Fibroblast of skin of left quadriceps (primary cell): ENCODE results near the gene BICD2.

Experiments
- DNase-seq, 2 experiments: peaks; one replicate each; pipeline ENCODE4 v3.0.0-alpha.2; 2013; ENCODE audit warnings: low read depth in 2 of 2

BICD2 gene

DNA sequence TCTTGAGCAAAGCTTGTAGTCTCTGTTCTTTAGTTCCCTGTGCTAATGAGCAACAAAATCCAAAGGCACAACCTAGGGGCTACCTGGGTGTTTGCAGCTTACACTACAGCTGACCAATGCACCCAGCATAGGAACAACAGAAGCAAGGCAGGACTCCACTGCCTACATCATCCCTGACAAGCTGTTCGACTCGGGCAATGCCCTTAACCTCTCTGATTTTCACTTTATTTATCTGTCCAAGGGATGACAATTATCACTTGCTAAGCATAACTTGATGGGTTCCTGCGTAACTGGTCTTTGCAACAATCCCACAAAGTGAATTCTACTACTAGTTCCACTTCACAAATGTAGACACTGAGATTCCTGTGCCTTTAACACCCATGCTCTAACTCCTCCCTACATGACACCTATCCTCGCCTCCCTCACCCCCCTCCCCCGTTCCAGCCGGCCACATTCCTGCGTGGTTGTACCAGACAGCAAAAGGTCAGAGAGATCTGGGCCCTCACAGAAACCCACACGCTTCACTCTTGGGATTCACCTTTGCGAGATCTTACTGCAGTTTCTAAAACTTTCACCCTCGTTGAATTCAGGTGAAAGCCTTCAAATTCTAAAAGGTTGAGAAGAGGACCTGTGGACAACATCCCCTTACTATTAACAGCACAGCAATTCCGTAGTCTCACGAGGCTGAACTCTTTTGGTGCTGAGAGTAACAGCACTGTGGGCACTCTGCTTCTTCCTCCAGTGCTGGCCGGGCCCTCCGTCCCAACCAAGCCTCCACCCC is 95.7 kb downstream of the BICD2 start:
- no peak for DNase-seq

DNA sequence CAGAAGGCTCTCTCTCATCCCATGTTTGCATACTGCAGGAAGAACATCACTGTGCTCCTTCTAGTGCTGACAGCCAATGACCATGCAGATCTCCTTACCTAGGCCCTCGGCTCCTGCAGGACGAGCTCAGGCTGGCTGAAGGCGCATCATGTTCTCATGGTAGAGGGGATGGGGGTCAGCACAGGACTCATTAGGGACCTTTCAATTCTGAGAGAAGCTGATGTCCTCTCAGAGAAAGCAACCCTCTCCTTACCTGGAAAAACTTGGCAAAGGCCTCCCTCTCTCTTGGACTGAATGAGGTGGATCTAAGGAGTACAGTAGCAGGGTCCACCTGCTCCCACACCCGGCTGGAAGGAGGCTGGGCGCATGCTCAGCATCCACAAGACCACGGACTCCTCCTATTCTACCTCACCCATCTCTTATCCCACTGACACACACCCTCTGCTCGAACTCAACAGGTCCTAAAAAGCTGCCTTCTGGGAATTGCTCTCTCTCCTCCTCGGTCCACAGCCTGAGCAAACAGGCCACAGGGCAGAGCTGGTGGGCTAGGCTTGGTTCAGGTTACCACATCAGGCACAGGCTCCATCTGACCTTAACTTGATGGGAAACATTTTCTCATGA is 97.6 kb downstream of the BICD2 start:
- DNase-seq: no peak

DNA sequence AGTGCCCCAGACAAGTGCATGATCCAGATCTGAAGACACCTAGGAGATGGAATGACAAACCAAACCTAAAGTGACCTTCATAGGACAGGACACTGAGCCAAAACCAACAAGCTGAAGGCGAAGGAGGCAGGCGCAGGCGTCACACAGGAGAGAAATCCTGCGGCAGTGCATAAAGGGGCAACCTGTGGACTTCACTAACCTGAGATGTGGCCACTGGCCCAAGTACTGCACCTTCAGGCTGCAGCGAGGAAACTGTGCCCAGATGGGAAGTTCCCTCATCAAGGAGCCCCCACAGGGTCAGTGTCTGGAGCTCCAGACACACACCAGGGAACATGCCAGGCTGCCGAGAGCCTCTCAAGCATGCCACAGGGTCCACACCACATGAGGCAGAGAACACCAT is 98.4 kb downstream of the BICD2 start:
- no peak for DNase-seq

DNA sequence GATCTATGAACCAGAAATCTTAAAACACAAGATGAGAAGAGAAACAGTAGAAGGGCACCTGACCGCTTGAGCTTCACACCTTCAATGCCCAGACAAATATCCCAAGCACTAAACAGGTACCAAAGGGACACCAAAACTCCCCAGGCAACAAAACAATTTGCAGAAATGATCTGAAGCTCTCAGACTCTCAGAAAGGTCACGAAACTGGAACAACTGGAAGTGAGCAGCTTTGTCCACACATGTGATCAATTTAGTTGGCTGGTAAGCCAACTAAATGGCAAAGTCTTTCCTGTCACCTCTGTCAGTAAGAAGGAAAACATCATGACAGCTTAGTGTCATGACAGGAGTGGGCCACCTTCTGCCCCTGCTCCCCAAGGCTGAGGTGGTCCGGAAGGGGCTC is 98.8 kb downstream of the BICD2 start:
- DNase-seq: no peak

DNA sequence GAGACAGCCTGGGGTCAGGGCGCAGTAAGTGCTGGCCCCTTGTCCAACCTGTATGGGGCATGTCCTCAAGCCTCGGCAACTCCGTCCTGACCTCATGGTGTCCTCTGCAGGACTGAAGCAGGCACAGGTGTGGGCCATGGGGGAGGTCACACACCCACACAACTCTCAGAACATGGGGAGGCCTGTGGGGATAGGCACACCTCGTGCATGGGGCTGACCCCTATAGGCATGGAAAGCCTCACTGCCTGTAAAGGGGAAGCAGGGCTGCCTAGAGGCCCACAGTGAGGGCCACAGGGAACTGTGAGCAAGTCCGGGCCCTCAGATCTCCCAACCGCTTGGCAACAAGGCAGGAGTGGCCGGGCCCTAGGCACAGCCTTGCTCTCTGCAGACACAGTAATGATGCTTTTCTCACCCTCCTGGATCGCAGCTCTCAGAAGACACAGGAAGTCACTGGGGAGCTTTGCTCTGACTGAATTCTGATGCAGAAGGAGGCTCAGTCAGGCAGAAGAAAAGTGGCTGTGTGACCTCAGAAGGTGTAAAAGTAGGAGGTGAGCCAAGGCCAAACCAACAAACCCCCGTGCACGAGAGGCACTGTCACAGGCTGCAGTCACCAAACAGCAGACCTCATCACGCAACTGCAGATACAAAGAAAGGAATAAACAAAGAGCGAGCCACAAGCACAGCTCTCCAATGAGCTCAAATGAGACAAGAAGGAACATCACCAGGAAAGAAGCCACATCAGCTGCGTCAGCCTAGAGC is 100.1 kb downstream of the BICD2 start:
- DNase-seq: no peak

DNA sequence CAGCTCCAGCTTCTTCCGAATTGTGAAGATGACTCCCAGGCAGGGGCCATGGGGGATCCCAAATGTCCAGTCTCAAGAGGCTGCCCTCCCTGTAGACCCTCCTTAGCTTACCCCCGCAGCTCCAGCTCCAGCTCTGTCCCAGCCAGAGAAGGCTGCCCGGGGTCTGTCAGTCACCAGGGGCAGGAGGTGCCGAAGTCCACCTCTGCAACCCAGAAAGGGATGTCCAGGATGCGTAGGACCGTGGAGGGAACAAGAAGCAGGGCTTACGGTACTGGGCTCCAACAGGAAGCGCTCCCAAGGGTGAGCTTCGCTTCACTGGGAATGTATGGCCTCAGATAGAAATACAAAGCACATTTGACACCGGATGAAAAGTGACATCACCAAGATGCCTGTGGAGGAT is 100.7 kb downstream of the BICD2 start:
- DNase-seq: no peak

DNA sequence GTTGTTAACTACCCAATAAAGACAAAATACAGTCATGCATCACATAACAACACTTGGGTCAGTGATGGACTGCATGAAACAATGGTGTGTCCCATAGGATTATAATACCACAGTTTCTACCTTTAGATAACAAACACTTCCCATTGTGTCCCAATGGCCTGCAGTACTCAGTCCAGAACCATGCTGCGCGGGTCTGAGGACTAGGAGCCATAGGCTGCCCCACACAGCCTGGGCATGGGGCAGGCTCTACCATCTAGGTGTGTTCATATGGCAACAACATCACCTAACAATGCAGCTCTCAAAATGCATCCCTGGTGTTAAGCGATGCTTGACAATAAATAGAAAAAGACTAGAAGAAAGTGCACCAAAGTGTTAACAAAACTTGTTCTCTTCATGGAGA is 101.5 kb downstream of the BICD2 start:
- DNase-seq: no peak

DNA sequence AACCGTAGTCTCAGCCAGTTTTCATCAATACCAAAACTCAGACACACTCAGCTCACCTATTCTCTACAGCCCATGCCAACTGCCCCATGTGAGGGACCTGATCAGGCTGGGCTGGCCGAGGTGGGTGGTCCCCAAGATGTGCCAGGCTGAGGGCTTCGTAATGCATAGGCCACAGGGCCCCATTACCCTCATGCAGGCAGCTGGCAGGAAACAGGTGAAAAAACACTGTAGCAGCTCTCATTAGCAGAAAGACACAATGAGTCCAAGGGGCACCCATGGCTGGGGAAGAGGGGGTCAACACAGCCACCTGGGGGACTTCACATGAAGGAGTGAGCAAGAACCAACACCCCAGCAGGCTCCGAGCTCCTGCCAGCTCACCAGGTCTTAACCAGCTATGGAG is 102.9 kb downstream of the BICD2 start:
- DNase-seq: no peak
